HG03460 (cell line): ENCODE data around the gene PIP5K1B.

Source experiments
- ATAC-seq: cut with Tn5 transposase; IDR thresholded peaks from one replicate; pipeline ENCODE4 v1.9.1; 2021; ENCODE audit not compliant: unreplicated experiment

Gene PIP5K1B

GRCh38 chr9:68802525-68803015 lies 97.5 kb downstream of the PIP5K1B start:
- ATAC-seq = peak; percentile 96

DNA sequence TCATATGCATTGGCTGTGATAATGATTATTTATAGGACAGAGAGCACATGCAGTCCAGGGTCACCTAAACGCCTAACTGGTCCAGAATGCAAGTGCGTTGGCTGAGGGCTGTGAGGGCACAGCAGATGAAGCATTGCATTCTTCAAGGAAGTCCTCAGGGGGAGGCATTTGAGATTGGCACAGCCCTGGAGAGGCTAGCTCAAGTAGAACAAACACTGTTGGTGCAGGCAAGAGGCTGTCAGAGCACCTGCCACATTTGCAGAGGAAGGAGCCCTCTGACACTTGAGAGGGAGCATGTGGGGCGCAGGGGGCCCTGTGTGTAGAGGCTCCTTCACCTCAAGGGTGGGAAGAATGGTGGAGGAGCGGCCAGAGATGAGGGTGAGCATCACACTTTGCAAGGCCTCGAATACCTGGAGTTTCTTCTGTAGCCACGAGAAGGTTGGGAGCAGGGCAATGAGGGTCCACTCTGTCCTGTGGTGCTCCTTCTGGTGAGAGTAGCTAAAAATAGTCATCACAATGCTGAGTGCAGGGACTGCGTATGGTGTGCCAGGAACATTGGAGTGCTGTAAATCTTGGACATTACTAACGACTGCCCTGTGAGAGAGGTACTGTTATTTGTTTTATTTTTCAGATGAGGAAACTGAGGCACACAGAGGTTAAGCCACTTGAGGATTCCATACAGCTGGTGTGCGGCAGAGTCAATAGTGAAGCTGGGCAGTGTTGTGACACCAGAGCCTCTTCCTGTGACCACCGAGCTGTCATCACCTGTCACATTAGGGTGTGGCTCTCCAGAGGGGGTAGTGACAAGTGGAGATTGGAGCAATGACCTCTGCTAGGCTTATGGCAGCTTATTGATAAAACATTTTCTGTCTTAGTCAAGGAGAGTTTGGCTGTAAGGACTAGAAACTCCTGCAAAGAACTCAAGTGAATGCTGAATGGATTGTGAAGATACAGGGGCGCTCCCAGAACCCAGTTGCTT lies 100.2 kb downstream of the PIP5K1B start:
- ATAC-seq = no peak

DNA sequence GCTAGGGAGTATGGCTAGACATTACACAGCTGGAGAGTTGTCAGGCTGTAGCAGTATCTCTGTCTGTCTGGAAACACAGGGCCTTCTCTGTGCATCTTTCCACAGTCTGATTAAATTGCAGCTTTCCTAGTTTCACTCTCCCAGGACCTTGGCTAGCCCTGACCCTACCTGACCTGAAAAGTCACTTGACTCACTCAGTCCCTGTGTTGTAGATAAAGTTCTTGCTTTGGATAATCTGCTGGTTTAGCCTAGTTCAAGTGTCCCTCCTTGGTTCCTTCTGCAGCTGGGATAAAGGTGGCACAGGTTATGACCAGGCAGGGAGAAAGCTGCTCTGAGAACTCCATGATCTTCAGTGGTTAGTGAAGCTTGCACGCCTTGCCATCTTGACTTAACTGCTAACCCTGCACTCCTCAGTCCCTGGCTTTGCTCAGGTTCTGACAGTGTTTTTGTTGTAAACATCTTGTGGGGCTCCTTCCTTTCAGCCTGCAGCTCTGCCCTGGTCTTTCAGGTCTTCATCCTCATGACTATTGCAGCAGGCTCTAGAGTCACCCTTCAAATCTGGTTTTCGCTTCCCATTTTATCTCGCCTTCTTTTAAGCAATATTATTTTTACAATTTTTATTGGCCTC lies 101.0 kb downstream of the PIP5K1B start:
- no peak for ATAC-seq

- no peak for ATAC-seq
These were observed 103.4 kb downstream of the PIP5K1B start for GRCh38 chr9:68808338-68808890.

DNA sequence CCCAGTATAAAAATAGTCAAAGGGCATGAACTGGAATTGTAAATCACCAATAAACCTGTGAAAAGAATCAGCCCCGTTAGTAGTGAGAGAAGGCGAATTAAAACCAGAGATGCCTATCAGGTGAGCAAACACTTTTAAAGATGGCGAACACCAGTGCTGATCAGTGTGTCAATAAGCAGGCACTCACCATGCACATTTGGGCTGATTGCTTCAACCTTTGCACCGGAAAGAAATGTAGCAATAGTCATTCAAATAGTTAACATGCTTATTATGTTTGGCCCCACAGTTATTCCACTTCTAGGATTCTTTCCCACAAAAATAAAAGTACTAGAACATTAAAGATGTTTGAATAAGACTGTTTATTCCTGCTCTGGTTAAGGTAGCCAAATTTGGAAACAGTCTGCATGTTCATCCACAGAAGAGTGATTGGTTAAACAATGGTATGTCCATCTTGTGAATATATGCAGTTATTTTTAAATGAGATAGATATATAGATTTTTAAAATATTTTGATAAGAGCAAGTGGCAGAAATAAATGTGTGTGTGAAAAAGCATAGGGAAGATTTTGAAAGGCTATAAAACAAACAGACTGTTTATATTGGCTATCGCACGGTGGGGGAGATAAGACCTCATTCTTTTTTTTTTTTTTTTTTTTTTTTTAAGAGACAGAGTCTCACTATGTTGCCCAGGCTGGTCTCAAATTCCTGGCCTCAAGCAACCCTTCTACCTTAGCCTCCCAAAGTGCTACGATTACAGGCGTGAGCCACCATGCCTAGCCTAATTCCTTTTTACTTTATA lies 112.2 kb downstream of the PIP5K1B start:
- ATAC-seq = no peak

DNA sequence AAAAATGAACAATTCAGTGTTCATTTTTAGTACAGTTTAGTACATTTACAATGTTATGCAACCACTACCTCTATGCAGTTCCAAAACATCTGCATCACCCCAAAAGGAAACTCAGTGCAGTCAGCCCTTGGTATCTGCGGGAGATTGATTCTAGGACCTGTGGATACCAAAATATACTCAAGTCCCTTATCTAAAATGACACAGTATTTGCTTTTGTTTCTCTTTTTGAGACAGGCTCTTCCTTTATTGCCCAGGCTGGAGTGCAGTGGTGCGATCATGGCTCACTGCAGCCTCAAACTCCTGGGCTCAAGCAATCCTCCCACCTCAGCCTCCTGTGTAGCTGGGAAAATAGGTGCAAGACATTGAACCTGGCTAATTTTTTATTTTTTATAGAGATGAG lies 114.0 kb downstream of the PIP5K1B start:
- ATAC-seq = no peak

- no peak for ATAC-seq
These were observed 116.9 kb downstream of the PIP5K1B start for GRCh38 chr9:68821911-68822310.

DNA sequence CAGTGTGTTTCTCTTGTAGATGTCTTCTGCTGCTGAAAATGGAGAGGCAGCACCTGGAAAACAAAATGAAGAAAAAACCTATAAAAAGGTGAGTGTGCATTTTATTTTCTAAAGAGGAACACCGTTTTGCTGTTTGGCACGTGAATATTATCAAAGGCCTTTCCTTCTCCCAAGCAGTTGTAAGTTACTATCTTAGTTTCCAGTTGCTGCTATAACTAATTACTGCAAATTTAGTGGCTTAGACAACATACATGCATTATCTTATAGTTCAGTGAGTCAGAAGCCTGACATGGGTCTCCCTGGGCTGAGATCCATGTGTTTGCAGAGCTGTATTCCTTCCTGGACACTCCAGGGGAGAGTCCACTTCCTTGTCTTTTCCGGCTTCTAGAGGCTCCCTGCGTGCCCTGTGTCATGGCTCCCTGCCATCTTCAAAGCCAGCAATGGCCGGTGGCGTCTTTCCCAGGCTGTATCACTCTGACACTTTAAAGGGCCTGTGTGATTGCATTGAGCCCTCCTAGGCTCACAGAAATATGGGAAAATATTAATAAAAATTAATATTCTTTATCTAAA lies 117.6 kb downstream of the PIP5K1B start:
- ATAC-seq = no peak

GRCh38 chr9:68825762-68826472 lies 120.9 kb downstream of the PIP5K1B start:
- ATAC-seq = no peak

- ATAC-seq = no peak
These were observed 123.1 kb downstream of the PIP5K1B start for GRCh38 chr9:68827837-68828744.

GRCh38 chr9:68832101-68832500 lies 127.1 kb downstream of the PIP5K1B start:
- ATAC-seq = no peak

DNA sequence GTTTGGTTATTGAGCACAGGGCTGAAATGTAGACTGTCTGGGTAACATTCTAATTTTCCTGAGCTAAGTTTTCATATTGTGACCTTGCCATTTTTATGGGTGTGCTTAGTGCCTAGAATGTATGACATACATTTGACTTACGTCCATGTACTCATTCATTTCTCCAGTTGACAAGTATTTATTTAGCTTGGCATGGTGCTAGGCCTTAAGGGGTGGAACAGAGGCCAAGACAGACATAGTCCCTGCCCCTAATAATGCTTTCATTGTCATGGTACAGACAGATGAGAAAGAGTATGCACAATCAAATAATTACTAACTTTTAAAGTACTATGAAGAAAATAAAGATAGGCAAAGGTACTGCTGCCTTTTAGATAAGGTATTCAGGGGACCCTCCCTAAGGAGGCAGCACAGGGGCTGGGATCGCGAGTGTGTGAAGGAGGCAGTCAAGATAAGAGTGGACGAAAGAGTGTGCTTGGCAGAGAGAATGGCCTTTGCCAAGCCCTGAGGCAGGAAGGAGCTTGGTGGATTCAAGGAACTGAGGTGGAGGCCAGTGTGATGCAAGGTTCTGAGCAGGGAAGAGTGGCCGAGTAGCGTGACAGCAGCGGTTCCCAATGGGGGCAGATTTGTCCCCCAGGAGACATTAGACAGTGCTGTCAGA lies 128.0 kb downstream of the PIP5K1B start:
- no peak for ATAC-seq

GRCh38 chr9:68834931-68835520 lies 130.0 kb downstream of the PIP5K1B start:
- ATAC-seq = no peak

DNA sequence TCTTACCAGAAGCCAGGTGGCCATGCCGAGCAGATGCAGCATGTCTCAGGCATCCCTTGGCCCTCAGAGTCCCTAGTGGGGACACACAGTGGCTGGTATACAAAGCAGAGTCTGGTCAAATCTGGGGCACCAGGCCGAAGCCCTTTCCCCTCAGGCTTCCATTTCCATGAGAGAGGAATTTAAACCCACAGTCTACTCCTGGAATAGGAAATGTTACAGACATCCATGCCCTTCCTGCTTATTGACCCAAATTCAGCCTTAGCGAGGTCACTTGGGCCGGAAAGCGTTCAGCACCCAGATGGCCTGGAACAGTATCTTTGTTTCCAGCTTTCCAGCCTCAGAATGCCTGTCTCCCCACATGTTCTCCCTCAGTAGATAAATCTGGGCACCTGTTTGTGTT lies 131.7 kb downstream of the PIP5K1B start:
- no peak for ATAC-seq

- no peak for ATAC-seq
These were observed 133.2 kb downstream of the PIP5K1B start for GRCh38 chr9:68838245-68838644.

GRCh38 chr9:68841276-68842052 lies 136.4 kb downstream of the PIP5K1B start:
- ATAC-seq = no peak

GRCh38 chr9:68842568-68842967 lies 137.5 kb downstream of the PIP5K1B start:
- ATAC-seq = no peak
